Colonic mucosa (tissue), 4 donors: ENCODE results near the gene SELENOO. TPM values are rescaled to one million over a fixed set of nuclear protein-coding genes. Genes with fewer than 3 reads are reported as not detected.
A peak's percentile ranks its signal among the peaks of the same experiment; 100 is the strongest.

ENCODE experiments used
- DNase-seq: peaks from one replicate; pipeline ENCODE4 v3.0.0-alpha.2; 2020
- H3K27ac ChIP-seq: fragments of 200-600 bp; one replicate; pipeline ENCODE4 v1.8.0; 2021
- H3K27me3 ChIP-seq: fragments of 200-600 bp; one replicate; pipeline ENCODE4 v1.8.0; 2021
- H3K36me3 ChIP-seq: fragments of 200-600 bp; one replicate; pipeline ENCODE4 v1.8.0; 2021
- H3K4me1 ChIP-seq: fragments of 200-600 bp; one replicate; pipeline ENCODE4 v1.8.0; 2021; ENCODE audit warnings: mild to moderate bottlenecking
- H3K4me3 ChIP-seq: fragments of 200-600 bp; one replicate; pipeline ENCODE4 v1.8.0; 2021
- H3K9ac ChIP-seq, 2 donors: one replicate each; pipeline ENCODE4 v1.7.0; 2013; ENCODE audit warnings: control low read depth in 2 of 2, low read depth in 2 of 2, low read length in 2 of 2
- H3K9me3 ChIP-seq: fragments of 200-600 bp; one replicate; pipeline ENCODE4 v1.8.0; 2021
- CTCF ChIP-seq: fragments of 200-600 bp; IDR thresholded peaks from one replicate; pipeline ENCODE4 v1.8.0; 2022; ENCODE audit warnings: antibody characterized with exemption, mild to moderate bottlenecking
- intact Hi-C: fragments of 100-400 bp; cut with DNase I; formaldehyde crosslinking; loops from one replicate; pipeline ENCODE4 v1.14.1; 2022
- total RNA-seq, 2 donors: library from RNA; stranded (reverse); fragmentation: NEBNext Ultra II Directional in 1 of 2; extraction: Animal tissue kit (Norgen Biotek cat#: 25700) in 1 of 2; gene quantifications; one replicate each; pipeline ENCODE4 v1.2.1, GENCODE V29; 2021
- donor health status: healthy.
- donor health status: DM: no; HTN: no; CAD: no.
- donor health status: DM: no; HTN: no; CAD: no.

Gene SELENOO
- total RNA-seq, 2 donors from 2014 or later, result 29.1 to 36.9 TPM

- Histone ChIP-seq H3K4me1 (peaks cover 19% of the 10 kb centered on the region), H3K4me3 (peak overlapping the region; percentile 42), H3K27me3 (peaks cover 2% of the 10 kb centered on the region), H3K27ac (peak overlapping the region; percentile 3), H3K9me3 (no peaks in the 10 kb centered on the region), H3K9ac (peak overlapping the region; percentile 9 to 83), H3K36me3 (no peaks in the 10 kb centered on the region)
- intact Hi-C loops, result no loop called here
- no peak for TF ChIP-seq CTCF
- DNase-seq, result peak; percentile 76
These were observed 16.6 kb upstream of the SELENOO start for GRCh38 chr22:50184004-50184901.

GRCh38 chr22:50184902-50185374 lies 15.9 kb upstream of the SELENOO start:
- no peaks in the 10 kb centered on the region for H3K36me3 ChIP-seq
- TF ChIP-seq CTCF, result no peak
- intact Hi-C loops, result no loop called here
- H3K4me3 ChIP-seq, result peak overlapping the region; percentile 42
- no peaks in the 10 kb centered on the region for H3K9me3 ChIP-seq
- H3K27ac ChIP-seq, result peak overlapping the region; percentile 3
- no peak for DNase-seq
- H3K9ac ChIP-seq, result peak overlapping the region; percentile 61 to 83
- peaks cover 25% of the 10 kb centered on the region for H3K4me1 ChIP-seq
- H3K27me3 ChIP-seq, result no peaks in the 10 kb centered on the region

- peak within 1 kb of the TSS; percentile 81 to 83 for H3K9ac ChIP-seq
- no peaks in the 10 kb centered on the region for H3K9me3 ChIP-seq
- no peaks in the 10 kb centered on the region for H3K27me3 ChIP-seq
- peak within 1 kb of the TSS; percentile 80 for H3K4me3 ChIP-seq
- H3K4me1 ChIP-seq, result peaks cover 26% of the 10 kb centered on the region
- H3K27ac ChIP-seq, result peak within 1 kb of the TSS; percentile 56
- DNase-seq, result peak; percentile 86
- H3K36me3 ChIP-seq, result no peaks in the 10 kb centered on the region
- intact Hi-C loops, result no loop called here
- TF ChIP-seq CTCF, result no peak
These were observed 15.3 kb upstream of the SELENOO start, which contains the start of gene TRABD for GRCh38 chr22:50185375-50186087. TRABD (plus strand) TSS chr22:50185913; CDS start chr22:50193061, 7,148 bp downstream.

GRCh38 chr22:50186181-50186714 lies 14.6 kb upstream of the SELENOO start:
- H3K36me3 ChIP-seq, result no peaks in the 10 kb centered on the region
- H3K4me3 ChIP-seq, result peak overlapping the region; percentile 80
- H3K27ac ChIP-seq, result peak overlapping the region; percentile 56
- no peak for DNase-seq
- peaks cover 30% of the 10 kb centered on the region for H3K4me1 ChIP-seq
- intact Hi-C loops, result no loop called here
- H3K9ac ChIP-seq, result peak overlapping the region; percentile 78 to 81
- H3K27me3 ChIP-seq, result no peaks in the 10 kb centered on the region
- no peak for TF ChIP-seq CTCF
- no peaks in the 10 kb centered on the region for H3K9me3 ChIP-seq
